Measurements from ENCODE around the gene PLXNA1. TPM values are rescaled to one million over a fixed set of nuclear protein-coding genes. Genes with fewer than 3 reads are reported as not detected.

PLXNA1 gene
- total RNA-seq, 3 donors from 2014 or later (not counting 1 experiment from before 2014, with no cell fraction given), result 2.5 to 4.3 (median 2.8) TPM

DNA sequence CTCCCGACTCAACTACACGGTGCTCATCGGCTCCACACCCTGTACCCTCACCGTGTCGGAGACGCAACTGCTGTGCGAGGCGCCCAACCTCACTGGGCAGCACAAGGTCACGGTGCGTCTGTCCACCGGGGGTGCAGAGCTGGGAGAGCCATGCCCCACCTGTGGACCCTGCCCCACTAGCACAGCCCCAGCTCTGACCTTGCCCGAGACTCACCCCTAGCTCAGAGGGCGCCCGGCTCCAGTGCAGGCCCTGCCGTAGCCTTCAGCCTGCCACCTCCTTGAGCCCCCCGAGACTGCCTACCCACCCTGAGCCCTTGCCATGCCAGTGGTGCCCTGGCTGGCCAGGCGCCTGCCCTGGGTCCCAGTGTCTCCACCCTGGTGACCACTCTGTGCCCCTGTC lies 34.9 kb downstream of the PLXNA1 start:
- ATAC-seq (no peak), DNase-seq (no peak)
- Histone ChIP-seq H3K4me3 (ENCODE audit: low read length) (no peak overlapping the region), H3K27me3 (ENCODE audit: control insufficient read depth, insufficient read depth, low read length) (no peaks in the 10 kb centered on the region), H3K9me3 (ENCODE audit: control insufficient read depth, insufficient read depth, low read length) (no peaks in the 10 kb centered on the region), H3K4me1 (ENCODE audit: control insufficient read depth, insufficient read depth, low read length) (no peaks in the 10 kb centered on the region), H3K27ac (ENCODE audit: low read length) (no peak overlapping the region), H3K36me3 (ENCODE audit: control insufficient read depth, insufficient read depth, low read length) (no peaks in the 10 kb centered on the region)
- no peak overlapping the region for H3K27ac Mint-ChIP-seq
- intact Hi-C loops (cut with micrococcal nuclease), result no loop called here
- no peak overlapping the region for H3K4me3 Mint-ChIP-seq
- H3K27me3 Mint-ChIP-seq (ENCODE audit: low read depth in 2 of 2), result no peaks in the 10 kb centered on the region
- H3K4me1 Mint-ChIP-seq, result no peaks in the 10 kb centered on the region
- TF ChIP-seq, protein P1, sequence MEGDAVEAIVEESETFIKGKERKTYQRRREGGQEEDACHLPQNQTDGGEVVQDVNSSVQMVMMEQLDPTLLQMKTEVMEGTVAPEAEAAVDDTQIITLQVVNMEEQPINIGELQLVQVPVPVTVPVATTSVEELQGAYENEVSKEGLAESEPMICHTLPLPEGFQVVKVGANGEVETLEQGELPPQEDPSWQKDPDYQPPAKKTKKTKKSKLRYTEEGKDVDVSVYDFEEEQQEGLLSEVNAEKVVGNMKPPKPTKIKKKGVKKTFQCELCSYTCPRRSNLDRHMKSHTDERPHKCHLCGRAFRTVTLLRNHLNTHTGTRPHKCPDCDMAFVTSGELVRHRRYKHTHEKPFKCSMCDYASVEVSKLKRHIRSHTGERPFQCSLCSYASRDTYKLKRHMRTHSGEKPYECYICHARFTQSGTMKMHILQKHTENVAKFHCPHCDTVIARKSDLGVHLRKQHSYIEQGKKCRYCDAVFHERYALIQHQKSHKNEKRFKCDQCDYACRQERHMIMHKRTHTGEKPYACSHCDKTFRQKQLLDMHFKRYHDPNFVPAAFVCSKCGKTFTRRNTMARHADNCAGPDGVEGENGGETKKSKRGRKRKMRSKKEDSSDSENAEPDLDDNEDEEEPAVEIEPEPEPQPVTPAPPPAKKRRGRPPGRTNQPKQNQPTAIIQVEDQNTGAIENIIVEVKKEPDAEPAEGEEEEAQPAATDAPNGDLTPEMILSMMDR (IDR thresholded peaks at IDR 0.05), result no peak
- H3K36me3 Mint-ChIP-seq, result no peaks in the 10 kb centered on the region
- no peaks in the 10 kb centered on the region for H3K9me3 Mint-ChIP-seq
- WGBS (ENCODE audit: insufficient coverage), result 95% methylated on average over 17 of the region's 17 CpGs

DNA sequence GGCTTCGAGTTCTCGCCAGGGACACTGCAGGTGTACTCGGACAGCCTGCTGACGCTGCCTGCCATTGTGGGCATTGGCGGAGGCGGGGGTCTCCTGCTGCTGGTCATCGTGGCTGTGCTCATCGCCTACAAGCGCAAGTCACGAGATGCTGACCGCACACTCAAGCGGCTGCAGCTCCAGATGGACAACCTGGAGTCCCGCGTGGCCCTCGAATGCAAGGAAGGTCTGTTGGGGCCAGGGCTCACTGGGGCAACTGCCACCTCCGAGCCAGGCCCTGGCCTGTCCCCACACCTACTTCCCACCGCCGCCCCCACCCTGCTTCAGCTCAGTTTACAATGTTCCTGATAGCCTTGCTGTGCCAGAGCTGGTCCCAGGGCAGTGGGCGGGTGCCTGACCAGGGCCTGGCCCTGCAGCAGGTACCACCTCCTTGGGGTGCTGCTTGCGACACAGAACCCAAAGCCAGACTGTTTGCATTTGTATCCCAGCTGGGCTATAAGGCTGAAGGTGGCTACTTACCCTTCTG lies 35.5 kb downstream of the PLXNA1 start:
- WGBS (ENCODE audit: insufficient coverage), result 97% methylated on average over 20 of the region's 20 CpGs
- Mint-ChIP-seq H3K27ac (no peak overlapping the region), H3K36me3 (no peaks in the 10 kb centered on the region), H3K4me3 (no peak overlapping the region), H3K9me3 (no peaks in the 10 kb centered on the region), H3K27me3 (ENCODE audit: low read depth in 2 of 2) (no peaks in the 10 kb centered on the region), H3K4me1 (no peaks in the 10 kb centered on the region)
- no peak for ATAC-seq
- H3K27me3 ChIP-seq (ENCODE audit: control insufficient read depth, insufficient read depth, low read length), result no peaks in the 10 kb centered on the region
- intact Hi-C loops (cut with micrococcal nuclease), result no loop called here
- no peak for DNase-seq
- no peaks in the 10 kb centered on the region for H3K4me1 ChIP-seq (ENCODE audit: control insufficient read depth, insufficient read depth, low read length)
- TF ChIP-seq, protein P1 (IDR thresholded peaks at IDR 0.05), result no peak
- no peaks in the 10 kb centered on the region for H3K36me3 ChIP-seq (ENCODE audit: control insufficient read depth, insufficient read depth, low read length)
- no peaks in the 10 kb centered on the region for H3K9me3 ChIP-seq (ENCODE audit: control insufficient read depth, insufficient read depth, low read length)
- H3K27ac ChIP-seq (ENCODE audit: low read length), result no peak overlapping the region
- no peak overlapping the region for H3K4me3 ChIP-seq (ENCODE audit: low read length)

DNA sequence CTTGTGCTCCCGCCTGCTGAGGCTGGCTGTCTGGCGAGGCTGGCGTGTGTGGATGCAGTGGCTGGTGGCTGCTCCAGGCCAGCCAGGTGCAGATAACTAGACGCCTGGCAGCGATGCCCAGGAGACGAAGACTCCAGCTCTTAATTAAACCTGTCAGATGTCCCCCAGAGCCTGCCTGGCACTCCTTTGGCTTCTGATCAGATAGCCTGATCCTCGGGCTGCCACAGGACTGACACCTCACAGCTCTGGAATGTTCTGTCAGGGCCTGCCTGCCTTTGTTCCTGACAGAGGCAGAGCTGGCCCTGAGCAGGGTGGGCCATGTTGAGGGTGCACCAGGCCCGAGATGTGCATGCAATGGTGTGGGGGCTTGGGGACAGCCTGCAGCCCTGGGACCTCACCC lies 36.5 kb downstream of the PLXNA1 start:
- TF ChIP-seq, protein P1 (IDR thresholded peaks at IDR 0.05), result no peak
- Mint-ChIP-seq H3K27me3 (ENCODE audit: low read depth in 2 of 2) (no peaks in the 10 kb centered on the region), H3K4me1 (no peaks in the 10 kb centered on the region), H3K27ac (no peak overlapping the region), H3K36me3 (no peaks in the 10 kb centered on the region), H3K9me3 (no peaks in the 10 kb centered on the region), H3K4me3 (no peak overlapping the region)
- Histone ChIP-seq H3K9me3 (ENCODE audit: control insufficient read depth, insufficient read depth, low read length) (no peaks in the 10 kb centered on the region), H3K27me3 (ENCODE audit: control insufficient read depth, insufficient read depth, low read length) (no peaks in the 10 kb centered on the region), H3K4me1 (ENCODE audit: control insufficient read depth, insufficient read depth, low read length) (no peaks in the 10 kb centered on the region), H3K36me3 (ENCODE audit: control insufficient read depth, insufficient read depth, low read length) (no peaks in the 10 kb centered on the region), H3K4me3 (ENCODE audit: low read length) (no peak overlapping the region), H3K27ac (ENCODE audit: low read length) (no peak overlapping the region)
- no peak for DNase-seq
- WGBS (ENCODE audit: insufficient coverage), result 88% methylated on average over 8 of the region's 8 CpGs
- ATAC-seq, result no peak
- intact Hi-C loops (cut with micrococcal nuclease), result no loop called here

DNA sequence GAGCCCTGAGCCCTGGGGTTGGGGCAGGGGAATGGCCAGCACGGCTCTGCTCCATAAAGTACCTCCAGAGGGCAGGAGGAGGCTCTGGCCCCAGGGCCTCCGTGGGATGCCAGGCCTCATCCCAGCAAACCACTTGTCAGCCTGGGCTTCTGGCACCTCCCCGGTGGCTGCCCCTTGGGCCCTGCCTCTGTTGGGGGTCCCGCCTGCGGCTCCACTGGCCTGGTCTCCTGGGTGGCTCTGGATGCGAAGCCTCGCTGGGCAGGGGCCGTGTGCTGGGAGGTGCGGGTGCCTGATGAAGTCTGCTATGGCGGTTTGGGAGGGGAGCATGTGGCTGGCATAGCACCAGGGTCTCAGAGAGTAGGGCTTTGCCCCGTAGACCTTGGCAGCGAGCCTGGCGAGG lies 37.6 kb downstream of the PLXNA1 start:
- DNase-seq (no peak), ATAC-seq (no peak)
- Histone ChIP-seq H3K36me3 (ENCODE audit: control insufficient read depth, insufficient read depth, low read length) (no peaks in the 10 kb centered on the region), H3K27me3 (ENCODE audit: control insufficient read depth, insufficient read depth, low read length) (no peaks in the 10 kb centered on the region), H3K4me1 (ENCODE audit: control insufficient read depth, insufficient read depth, low read length) (no peaks in the 10 kb centered on the region), H3K27ac (ENCODE audit: low read length) (no peak overlapping the region), H3K4me3 (ENCODE audit: low read length) (no peak overlapping the region), H3K9me3 (ENCODE audit: control insufficient read depth, insufficient read depth, low read length) (no peaks in the 10 kb centered on the region)
- no peak overlapping the region for H3K4me3 Mint-ChIP-seq
- WGBS (ENCODE audit: insufficient coverage), result 96% methylated on average over 13 of the region's 13 CpGs
- H3K4me1 Mint-ChIP-seq, result no peaks in the 10 kb centered on the region
- intact Hi-C loops (cut with micrococcal nuclease), result no loop called here
- no peak overlapping the region for H3K27ac Mint-ChIP-seq
- H3K36me3 Mint-ChIP-seq, result no peaks in the 10 kb centered on the region
- H3K27me3 Mint-ChIP-seq (ENCODE audit: low read depth in 2 of 2), result no peaks in the 10 kb centered on the region
- TF ChIP-seq, protein P1 (IDR thresholded peaks at IDR 0.05), result no peak
- H3K9me3 Mint-ChIP-seq, result no peaks in the 10 kb centered on the region
